CD4-positive, alpha-beta T cell treated with Interleukin-6 at 100 ng/mL for 8 hours (primary cell): ENCODE results near the gene WDFY3.

Source experiments
- DNase-seq: peaks from one replicate; pipeline ENCODE4 v3.0.0-alpha.2; 2020; ENCODE audit warnings: mixed read lengths, low spot score

The WDFY3 gene

DNA sequence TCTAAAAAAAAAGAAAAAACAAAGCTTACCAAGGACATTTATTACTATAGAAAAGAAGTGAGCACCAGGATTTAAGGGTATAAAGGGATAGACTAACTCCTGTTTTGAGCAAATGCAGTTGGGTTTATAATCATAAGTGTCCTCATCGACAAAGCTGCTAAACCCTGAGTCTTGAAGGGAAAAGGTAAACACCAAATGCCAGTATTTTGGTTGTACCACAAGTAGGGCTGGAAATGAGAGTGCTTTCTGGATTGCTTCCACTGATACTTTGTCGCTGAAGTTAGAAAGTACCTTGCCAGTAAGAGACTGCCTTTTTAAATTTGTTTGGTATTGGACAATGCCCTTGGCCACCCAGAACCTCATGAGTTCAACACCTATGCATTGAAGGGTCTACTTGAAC lies 53.7 kb downstream of the WDFY3 start:
- no peak for DNase-seq

DNA sequence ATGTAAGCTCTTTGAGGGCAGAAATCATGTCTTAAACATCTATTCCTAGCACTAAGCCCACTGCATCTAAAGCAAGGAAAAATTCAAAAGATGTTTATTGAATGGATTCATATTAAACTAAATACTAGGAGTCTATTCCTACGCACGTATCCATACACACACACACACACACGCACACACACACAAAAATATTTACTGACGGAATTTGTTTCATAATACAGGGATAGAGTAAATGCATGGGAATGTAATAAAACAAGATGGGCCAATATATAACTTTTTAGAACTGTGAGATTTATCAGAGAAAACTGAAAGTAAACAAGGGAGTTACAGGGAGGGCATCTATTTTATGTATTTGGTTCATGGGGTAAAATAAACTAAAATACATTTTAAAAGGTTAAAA lies 57.6 kb downstream of the WDFY3 start:
- DNase-seq, result no peak

DNA sequence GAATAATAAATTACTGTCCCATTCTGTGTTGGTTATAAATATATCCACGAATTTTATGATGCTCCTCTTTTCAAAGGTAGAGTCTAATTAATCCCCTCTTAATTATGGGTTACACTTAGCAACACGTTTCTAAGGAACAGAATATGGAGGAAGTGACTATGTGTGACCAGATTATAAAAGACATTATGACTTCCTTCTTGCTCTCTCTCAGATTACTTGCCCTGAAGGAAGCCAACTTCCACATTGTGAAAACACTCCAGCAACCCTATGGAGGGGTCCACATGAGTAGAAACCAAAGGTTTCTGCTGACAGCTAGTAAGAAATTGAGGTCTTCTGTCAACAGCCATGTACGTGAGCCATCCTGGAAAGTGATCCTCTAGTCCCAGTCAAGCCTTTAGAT lies 59.3 kb downstream of the WDFY3 start:
- no peak for DNase-seq

DNA sequence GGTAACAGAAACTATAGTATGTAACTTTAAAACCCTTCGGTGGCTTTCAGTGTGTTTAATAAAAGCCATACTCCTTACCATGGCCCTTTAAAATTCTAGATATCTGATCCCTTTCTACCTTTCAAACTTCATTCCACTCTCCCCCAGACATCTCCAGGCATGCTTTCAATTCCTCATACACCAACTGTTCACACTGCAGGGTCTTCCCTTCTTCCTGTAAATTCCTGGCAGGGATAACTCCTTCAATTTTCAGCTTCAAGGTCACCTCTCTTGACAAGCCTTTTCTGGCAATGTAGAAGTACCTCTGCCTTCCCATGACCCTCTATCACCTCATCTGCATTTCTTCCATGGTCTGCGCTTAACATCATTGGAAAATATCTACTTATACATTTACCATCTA lies 60.8 kb downstream of the WDFY3 start:
- DNase-seq, result no peak

DNA sequence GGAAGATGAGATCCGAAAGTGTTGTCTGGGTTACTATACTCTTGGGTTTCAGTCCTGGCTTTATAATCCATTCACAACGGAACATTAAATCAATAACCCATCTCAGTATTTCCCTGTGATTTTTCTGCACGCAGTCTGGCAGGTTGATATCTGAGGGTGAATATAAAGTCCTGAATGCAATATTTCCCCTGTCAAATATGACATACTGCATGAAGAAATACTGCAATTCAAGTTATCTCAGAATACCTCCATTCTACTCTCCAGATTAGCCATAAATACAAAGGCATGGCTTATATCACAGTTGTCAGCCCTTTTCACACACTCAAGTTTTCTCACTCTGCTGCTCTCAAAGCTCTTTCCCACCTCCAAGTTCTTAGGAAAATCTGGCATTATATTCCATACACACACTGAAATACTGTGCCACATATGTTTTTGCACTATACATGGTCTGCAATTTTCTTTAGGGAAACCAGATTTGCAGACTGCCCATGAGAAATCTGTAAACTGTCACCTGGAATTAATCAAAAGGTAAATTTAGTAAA lies 64.7 kb downstream of the WDFY3 start:
- DNase-seq, result no peak

DNA sequence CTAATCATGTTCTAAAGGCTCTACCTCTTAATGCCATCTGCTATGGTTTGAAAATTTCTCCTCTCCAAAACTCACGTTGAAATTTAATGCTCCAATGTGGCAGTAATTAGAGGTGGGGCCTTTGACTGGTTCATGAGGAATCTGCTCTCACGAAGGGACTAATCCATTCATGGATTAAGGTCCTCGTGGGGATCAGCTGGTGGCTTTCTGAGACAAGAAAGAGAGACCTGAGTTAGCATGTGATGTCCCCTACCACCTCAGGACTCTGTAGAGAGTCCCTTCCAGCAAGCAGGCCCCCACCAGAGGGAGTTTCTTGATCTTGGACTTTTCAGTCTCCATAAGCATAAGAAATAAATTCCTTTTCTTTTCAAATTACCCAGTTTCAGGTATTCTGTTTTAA lies 65.3 kb downstream of the WDFY3 start:
- no peak for DNase-seq

DNA sequence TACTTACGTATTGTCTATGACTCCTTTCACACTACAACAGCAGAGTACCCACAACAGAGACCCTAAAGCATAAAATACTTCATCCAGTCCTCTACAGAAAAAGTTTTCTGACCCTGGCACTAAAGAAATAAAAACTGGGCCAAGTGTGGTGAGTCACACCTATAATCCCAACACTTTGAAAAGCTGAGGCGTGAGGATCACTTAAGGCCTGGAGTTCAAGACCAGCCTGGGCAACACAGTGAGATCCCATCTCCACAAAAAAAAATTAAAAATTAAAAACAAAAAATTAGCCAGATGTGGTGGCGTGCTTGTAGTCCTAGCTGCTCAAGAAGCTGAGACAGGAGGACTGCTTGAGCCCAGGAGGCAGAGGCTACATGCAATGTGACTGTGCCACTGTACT lies 66.9 kb downstream of the WDFY3 start:
- no peak for DNase-seq

DNA sequence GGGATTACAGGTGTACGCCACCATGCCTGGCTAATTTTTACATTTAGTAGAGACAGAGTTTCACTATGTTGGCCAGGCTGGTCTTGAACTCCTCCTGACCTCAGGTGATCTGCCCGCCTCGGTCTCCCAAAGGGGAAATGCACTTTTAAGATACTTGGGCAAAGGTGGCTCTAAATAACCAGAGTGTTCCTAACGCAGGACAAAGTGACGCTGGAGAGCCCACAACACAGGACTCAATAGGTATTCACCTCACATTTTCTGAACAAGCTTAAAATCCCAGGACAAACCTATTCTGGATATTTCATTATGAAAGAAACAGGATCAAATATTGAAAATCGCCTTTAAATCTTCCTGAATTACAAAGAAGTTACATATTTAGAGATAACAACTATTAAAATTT lies 69.0 kb downstream of the WDFY3 start:
- DNase-seq, result no peak

DNA sequence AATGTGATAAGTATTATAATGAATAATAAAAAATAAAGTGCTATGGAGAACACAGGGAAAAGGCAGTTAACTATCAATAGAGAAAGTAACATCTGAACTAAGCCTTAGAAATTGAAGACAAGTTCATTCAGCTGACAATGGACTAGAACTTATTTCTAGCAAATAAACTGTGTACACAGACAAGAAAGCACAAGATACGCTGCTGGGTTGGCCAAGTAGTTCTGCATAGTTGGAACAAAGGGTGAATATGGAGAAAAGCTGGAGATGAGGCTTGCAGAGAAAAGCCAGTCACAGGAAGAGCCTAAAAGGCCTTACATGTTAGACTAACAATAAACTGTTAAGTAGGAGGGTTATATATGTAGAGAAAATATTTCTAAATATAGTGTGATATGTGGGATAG lies 71.2 kb downstream of the WDFY3 start:
- no peak for DNase-seq

DNA sequence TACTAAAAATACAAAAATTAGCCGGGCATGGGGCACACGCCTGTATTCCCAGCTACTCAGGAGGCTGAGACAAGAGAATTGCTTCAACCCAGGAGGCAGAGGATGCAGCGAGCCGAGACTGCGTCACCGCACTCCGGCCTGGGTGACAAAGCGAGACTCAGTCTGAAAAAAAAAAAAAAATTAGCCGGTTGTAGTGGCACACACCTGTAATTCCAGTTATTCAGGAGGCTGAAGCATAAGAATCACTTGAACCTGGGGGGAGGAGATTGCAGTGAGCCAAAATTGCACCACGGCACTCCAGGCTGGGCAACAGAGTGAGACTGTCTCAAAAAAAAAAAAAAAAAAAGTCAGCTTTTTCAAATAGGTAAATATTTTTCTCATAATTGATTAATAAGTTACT lies 71.9 kb downstream of the WDFY3 start:
- no peak for DNase-seq

DNA sequence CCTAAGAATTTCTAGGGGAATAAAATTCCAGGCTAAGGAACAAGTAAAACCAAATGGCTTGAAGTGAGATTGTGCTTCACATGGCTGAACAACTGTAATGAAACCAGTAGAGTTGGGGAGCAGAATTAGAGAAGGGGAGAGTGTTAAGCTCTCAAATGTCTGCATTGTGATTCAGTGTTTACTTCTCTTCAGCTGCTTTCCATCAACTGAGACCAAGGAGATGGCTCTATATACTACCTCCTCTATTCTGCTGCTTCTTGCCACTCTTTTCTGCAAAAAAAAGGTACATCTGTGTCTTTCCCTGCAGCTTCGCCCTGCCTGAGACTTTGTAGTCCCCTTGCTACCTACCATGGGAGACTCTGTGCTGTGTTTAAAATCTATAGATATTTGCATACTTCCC lies 73.5 kb downstream of the WDFY3 start:
- DNase-seq, result no peak

DNA sequence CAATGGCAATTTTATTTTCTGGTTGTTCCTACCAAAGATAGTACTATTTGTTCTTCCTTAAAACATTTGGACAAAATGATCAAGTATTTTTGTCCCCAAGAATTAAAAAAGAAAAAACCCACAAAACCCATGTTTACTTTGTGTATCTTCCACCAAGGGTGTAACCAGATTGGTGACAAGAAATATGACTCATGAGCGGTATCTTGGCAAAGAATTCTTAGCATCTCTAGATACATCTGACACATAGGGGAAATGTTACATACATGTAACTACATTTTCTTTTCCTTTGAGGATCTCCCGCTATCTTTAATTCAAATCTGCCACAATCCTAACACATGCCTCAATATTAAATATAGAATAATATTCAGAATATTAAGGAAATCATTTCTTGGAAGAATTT lies 78.7 kb downstream of the WDFY3 start:
- DNase-seq, result no peak

DNA sequence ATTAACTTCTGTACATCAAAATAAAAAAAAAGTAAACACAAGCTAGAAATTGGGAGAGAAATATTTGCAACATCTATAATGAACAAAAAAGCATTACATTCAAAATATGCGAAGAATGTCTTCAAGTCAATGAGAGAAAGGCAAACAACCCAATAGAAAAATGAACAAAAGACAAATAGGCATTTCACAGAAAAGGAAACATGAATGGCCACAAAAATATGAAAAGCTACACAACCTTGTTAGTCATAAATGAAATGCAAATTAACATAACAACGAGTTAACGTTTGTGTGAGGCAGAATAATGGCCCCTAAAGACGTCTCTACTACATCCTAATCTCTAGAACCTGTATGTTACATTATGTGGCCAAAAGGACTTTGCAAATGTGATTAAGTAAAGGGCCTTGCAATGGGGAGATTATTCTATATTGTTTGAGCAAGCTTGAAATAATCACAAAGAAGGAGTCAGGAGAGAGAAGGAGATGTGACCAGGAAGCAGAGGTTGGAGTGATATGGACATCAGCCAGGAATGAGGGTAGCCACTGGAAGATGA lies 86.8 kb downstream of the WDFY3 start:
- DNase-seq, result no peak

DNA sequence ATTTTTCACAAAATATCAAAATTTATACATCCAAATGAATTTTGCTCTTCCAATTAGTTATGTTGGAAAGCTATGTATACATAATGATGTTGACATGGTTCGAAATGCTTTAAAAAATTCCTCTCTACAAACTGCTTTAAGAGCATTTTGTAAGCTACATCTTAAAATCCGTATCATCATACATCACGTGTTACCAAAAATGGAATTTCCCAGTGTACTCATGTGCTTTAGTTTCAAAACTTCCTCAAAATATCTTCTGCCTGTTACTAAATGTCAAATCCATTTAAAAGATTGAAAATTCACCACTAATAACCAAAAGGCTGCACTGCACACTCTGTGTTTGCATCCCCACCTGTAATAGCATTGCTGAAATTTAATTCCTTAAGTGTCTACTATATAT lies 87.9 kb downstream of the WDFY3 start:
- no peak for DNase-seq

DNA sequence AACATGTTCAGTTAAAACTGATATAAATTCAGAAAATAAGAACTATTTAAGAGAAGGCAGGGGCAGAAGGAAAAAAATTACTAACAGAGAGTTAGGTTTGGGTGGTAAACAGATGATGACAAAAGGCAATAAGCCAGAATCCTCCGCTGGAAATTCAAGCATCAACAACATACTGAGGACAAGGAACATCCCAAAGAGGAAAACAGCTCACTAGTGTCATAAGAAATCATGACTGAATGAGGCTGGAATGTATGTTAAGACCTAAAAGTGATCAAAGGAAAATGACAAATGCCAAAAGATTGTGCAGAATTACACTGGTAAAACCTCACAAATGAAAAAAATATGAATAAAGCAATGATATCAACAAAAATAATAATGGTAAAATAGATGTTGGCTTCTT lies 88.4 kb downstream of the WDFY3 start:
- DNase-seq, result no peak

DNA sequence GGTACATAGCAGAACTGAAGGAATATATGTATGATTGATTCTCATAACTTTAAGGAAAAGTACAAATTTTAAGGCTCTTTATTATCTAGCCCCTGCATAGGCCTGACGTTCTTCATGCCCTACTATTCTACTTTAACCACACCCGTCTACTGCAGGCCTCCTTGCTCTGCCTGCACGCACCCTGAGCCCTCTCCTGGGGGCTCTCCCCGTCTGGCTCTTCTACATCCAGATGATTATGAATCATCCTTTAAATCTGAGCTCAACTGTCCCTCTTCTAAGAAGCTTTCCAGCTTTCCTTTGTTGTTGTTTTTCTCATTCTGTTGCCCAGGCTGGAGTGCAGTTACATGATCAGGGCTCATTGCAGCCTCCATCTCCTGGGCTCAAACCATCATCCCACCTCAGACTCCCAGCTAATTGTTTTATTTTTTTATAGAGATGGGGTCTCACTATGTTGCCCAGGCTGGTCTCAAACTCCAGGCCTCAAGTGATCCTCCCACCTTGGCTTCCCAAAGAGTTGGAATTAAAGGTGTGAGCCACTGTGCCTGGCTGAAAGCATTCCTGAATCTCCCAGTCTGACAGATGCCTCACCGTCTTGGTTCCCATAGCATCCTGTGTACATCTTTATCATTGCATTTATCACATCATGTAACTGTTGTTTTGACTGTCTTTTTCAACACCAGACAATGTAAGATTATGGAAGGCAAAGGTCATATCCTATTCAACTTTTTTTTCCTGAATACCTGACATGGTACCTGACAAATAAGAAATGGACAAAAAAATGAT lies 89.2 kb downstream of the WDFY3 start:
- DNase-seq, result no peak

DNA sequence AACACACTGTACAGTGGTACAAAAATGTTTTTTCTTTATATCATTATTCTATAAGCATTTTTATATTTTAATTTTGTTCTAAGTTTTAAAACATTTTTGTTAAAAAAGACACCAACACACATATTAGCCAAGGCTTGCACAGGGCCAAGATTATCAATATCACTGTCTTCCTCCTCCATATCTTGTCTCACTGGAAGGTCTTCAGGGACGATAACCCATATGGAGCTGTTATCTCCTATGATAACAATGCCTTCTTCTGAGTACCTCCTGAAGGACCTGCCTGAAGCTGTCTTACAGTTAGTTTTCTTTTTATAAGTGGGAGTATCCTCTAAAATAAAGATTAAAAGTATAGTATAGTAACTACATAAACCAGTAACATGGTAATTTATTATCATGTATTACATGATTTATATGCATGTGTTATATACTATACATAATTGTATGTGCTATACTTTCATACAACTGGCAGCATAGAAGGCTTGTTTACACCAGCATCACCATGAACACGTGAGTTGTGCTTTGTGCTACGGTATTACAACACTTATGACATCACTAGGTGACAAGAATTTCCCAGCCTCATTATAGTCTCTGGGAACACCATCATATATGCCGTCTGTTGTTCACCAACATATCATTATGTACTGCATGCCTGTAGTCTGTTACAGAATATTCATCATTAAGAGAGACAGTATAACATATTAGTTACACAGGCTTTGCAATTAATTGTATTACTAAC lies 90.7 kb downstream of the WDFY3 start:
- DNase-seq, result no peak

DNA sequence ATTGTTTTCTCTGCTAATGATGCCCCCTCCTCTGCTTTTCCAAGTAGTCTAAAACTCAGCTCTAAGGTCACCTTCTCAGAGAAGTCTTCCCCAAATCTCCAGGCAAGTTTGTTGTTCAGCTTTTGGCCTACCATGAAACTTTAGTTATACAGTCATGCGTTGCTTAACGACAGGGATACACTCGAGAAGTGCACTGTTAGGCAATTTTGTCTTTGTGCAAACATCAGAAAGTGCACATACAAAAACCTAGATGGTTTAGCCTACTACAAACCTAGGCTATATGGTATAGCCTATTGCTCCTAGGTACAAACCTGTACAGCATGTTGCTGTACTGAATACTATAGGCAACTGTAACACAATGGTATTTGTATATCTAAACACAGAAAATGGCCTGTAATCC lies 91.9 kb downstream of the WDFY3 start:
- no peak for DNase-seq

DNA sequence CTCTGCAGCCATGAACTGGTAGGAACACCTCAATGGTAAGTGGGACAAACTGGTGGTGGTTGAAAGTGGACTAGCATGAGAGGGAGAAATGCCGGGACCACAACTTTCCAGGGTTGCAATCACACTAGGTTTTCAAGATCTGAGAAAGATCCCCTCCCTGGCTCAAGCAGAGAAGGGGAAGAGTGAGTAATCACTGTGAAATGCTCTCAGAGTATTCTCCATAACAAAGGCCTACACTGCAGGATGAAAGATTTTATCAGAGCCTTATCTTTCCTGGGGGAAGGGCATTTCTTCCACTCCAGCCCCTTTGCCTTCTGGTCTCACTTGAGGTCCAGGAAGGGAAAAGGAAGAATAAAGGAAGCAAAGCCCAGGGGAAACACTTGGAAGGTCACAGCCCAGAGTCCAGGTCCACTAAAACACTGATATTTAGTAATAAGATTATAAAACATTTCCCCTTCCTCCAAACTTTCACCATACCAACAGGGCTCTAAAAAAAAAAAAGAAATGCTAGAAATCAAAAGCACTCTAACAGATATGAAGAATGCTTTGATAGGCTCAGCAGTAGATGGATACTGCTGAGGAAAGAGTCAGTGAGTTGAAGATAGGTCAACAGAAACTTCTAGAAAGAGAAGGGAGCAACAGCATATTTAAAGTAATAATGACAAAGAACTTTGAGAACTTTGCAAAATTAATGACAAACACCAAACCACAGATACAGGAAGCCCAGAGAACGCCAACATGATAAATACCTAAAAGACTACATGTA lies 95.9 kb downstream of the WDFY3 start:
- no peak for DNase-seq

DNA sequence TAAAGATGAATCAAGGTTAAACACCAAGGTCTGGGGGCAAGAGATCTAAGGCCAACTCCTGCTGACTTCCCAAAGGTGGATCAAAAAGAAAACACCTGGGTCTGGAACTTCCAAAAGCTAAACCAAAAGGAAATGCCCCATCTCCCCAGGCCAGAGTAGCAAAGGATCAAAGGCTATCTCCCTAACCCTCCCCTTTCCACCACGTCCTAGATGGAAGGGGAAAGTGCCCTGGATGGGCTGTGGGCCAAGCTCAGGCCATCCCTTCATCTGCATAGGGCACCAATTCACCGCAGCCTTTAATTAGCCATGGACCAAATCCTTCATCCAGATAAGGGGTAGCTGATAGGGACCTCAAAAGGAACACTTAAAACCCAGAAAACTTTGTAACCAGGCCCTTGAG lies 100.2 kb downstream of the WDFY3 start:
- no peak for DNase-seq

DNA sequence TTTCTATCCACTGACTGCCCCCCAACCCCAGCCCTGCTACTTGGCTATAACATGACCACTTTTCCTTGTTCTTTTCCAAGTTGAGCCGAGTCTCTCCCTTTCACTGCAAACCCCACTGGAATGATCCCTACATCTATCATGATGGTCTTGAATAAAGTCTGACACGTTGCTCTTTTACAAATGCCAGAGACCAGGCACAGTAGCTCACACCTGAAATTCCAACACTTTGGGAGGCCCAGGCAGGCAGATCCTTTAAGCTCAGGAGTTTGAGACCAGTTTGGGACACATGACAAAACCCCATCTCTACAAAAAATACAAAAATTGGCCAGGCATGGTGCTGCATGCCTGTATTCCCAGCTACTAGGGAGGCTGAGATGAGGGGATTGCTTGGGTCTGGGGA lies 100.9 kb downstream of the WDFY3 start:
- DNase-seq, result no peak

DNA sequence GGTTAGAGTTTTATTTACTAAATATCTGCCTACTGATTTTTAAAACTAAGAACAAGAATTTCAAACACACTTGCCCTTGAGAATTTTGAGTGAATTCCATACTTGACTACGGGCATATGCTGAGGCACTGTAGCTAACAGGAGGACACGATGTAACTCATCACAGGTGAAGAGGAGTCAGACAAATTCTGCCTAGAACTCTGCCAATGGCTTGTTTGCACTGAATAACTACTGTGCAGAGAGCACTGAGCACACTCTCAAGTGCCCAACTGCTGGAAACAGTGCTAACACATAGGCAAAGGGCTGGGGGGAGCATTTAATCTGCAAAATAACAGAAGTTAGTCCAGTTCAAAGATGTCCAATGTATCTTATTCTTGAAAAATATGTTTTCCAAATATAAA lies 104.4 kb downstream of the WDFY3 start:
- no peak for DNase-seq

DNA sequence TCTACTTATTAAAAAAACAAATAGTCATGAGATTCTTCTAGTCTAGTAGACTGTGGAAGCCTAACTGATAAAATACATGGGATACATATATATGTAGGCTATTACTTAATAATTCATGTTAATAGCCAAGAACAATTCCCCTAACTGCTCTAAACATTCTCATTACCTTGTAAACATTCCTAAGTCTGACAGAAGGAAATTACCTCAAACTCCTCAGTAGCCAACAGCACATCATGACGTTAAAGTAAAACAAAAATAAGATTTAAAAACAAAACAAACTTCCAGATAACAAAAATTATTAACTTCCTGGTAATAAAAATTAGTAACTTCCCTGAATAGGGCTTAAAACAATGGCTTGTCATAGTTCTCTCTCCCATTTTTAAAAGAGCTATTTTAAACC lies 109.2 kb downstream of the WDFY3 start:
- no peak for DNase-seq
